GM21786 (cell line): ENCODE measurements around the gene CCDC3.

Experiments used
- ATAC-seq: cut with Tn5 transposase; IDR thresholded peaks from one replicate; pipeline ENCODE4 v1.9.1; 2021; ENCODE audit not compliant: unreplicated experiment

Gene CCDC3

GRCh38 chr10:12846718-12847117 lies 154.8 kb downstream of the CCDC3 start:
- no peak for ATAC-seq
